ENCODE data around the gene CCDC110. TPM values are rescaled to one million over a fixed set of nuclear protein-coding genes. Genes with fewer than 3 reads are reported as not detected.

Gene CCDC110
- total RNA-seq, 2 donors from 2014 or later = 1.7 to 3.9 TPM

GRCh38 chr4:185488650-185489049, 17.1 kb upstream of the CCDC110 start:
- Histone ChIP-seq H3K27ac (no peak overlapping the region), H3K4me3 (no peak overlapping the region), H3K4me1 (no peaks in the 10 kb centered on the region), H3K36me3 (no peaks in the 10 kb centered on the region), H3K27me3 (no peaks in the 10 kb centered on the region), H3K9me3 (peaks cover 0 to 9% of the 10 kb centered on the region in 2 donors)
- TF ChIP-seq CTCF (IDR thresholded peaks at IDR 0.05) = no peak
- no peak for DNase-seq (ENCODE audit: low spot score)

GRCh38 chr4:185481401-185481800, 9.9 kb upstream of the CCDC110 start:
- H3K36me3 ChIP-seq = no peaks in the 10 kb centered on the region
- H3K4me1 ChIP-seq = peaks cover 0 to 5% of the 10 kb centered on the region in 2 donors
- H3K9me3 ChIP-seq = no peaks in the 10 kb centered on the region
- no peak for DNase-seq (ENCODE audit: low spot score)
- H3K27me3 ChIP-seq = no peaks in the 10 kb centered on the region
- H3K27ac ChIP-seq = no peak overlapping the region
- no peak overlapping the region for H3K4me3 ChIP-seq
- TF ChIP-seq CTCF (IDR thresholded peaks at IDR 0.05) = no peak

GRCh38 chr4:185480016-185480732, 8.6 kb upstream of the CCDC110 start:
- Histone ChIP-seq H3K36me3 (no peaks in the 10 kb centered on the region), H3K9me3 (no peaks in the 10 kb centered on the region), H3K4me3 (no peak overlapping the region), H3K27me3 (no peaks in the 10 kb centered on the region), H3K4me1 (peaks cover 0 to 5% of the 10 kb centered on the region in 2 donors), H3K27ac (peak overlapping the region in 1 of 2 donors; percentile 59)
- no peak for TF ChIP-seq CTCF (IDR thresholded peaks at IDR 0.05)
- DNase-seq (ENCODE audit: low spot score) = no peak

GRCh38 chr4:185479507-185479971, 8.0 kb upstream of the CCDC110 start:
- peaks cover 0 to 5% of the 10 kb centered on the region in 2 donors for H3K4me1 ChIP-seq
- DNase-seq (ENCODE audit: low spot score) = no peak
- H3K4me3 ChIP-seq = no peak overlapping the region
- TF ChIP-seq CTCF (IDR thresholded peaks at IDR 0.05) = no peak
- no peaks in the 10 kb centered on the region for H3K36me3 ChIP-seq
- H3K9me3 ChIP-seq = no peaks in the 10 kb centered on the region
- no peaks in the 10 kb centered on the region for H3K27me3 ChIP-seq
- H3K27ac ChIP-seq = peak overlapping the region in 1 of 2 donors; percentile 59

GRCh38 chr4:185473247-185473646, 1.7 kb upstream of the CCDC110 start:
- Histone ChIP-seq H3K27ac (no peak overlapping the region), H3K9me3 (no peaks in the 10 kb centered on the region), H3K4me3 (no peak overlapping the region), H3K4me1 (peaks cover 0 to 4% of the 10 kb centered on the region in 2 donors), H3K36me3 (no peaks in the 10 kb centered on the region), H3K27me3 (no peaks in the 10 kb centered on the region)
- DNase-seq (ENCODE audit: low spot score) = no peak
- TF ChIP-seq CTCF (IDR thresholded peaks at IDR 0.05) = no peak
